Hepatocyte (in vitro differentiated cells): ENCODE data around the gene COG1. TPM values are rescaled to one million over a fixed set of nuclear protein-coding genes. Genes with fewer than 3 reads are reported as not detected.

Experiments
- DNase-seq: peaks from one replicate; pipeline ENCODE4 v3.0.0-alpha.2; 2016; ENCODE audit warnings: low spot score
- H2AFZ ChIP-seq: fragments of 200-600 bp; sonication (generic); 2 replicates; pipeline ENCODE4 v1.6.0; 2016; ENCODE audit warnings: antibody characterized with exemption, mild to moderate bottlenecking
- H3K27ac ChIP-seq: fragments of 200-600 bp; sonication (generic); 2 replicates; pipeline ENCODE4 v1.5.1; 2016; ENCODE audit warnings: mild to moderate bottlenecking
- H3K27me3 ChIP-seq: fragments of 200-600 bp; sonication (generic); 2 replicates; pipeline ENCODE4 v1.6.1; 2016
- H3K36me3 ChIP-seq: fragments of 200-600 bp; sonication (generic); replicated peaks from 2 replicates; pipeline ENCODE4 v1.5.1; 2016; ENCODE audit warnings: low read depth; ENCODE audit not compliant: insufficient read depth
- H3K4me1 ChIP-seq: fragments of 200-600 bp; sonication (generic); 2 replicates; pipeline ENCODE4 v1.5.1; 2016; ENCODE audit warnings: mild to moderate bottlenecking, moderate library complexity; ENCODE audit not compliant: insufficient read depth
- H3K4me2 ChIP-seq: fragments of 200-600 bp; sonication (generic); 2 replicates; pipeline ENCODE4 v1.6.0; 2016
- H3K4me3 ChIP-seq: fragments of 200-600 bp; sonication (generic); 2 replicates; pipeline ENCODE4 v1.5.1; 2016; ENCODE audit warnings: mild to moderate bottlenecking
- H3K79me2 ChIP-seq: fragments of 200-600 bp; sonication (generic); 2 replicates; pipeline ENCODE4 v1.6.0; 2017; ENCODE audit warnings: mild to moderate bottlenecking
- H3K9me2 ChIP-seq: fragments of 200-600 bp; sonication (generic); replicated peaks from 2 replicates; pipeline ENCODE4 v1.6.0; 2017; ENCODE audit warnings: mild to moderate bottlenecking; ENCODE audit not compliant: insufficient read depth
- H3K9me3 ChIP-seq: fragments of 200-600 bp; sonication (generic); 2 replicates; pipeline ENCODE4 v1.5.1; 2016; ENCODE audit warnings: low read depth, mild to moderate bottlenecking
- H4K20me1 ChIP-seq: fragments of 200-600 bp; sonication (generic); 2 replicates; pipeline ENCODE4 v1.6.0; 2016; ENCODE audit warnings: mild to moderate bottlenecking; ENCODE audit not compliant: insufficient read depth, poor library complexity, severe bottlenecking
- EZH2 ChIP-seq: fragments of 200-600 bp; sonication (generic); IDR thresholded peaks from 2 replicates; pipeline ENCODE4 v1.6.1; 2016; ENCODE audit warnings: antibody characterized with exemption, mild to moderate bottlenecking, borderline replicate concordance
- EZH2phosphoT487 ChIP-seq: fragments of 200-600 bp; sonication (generic); IDR thresholded peaks from one replicate; pipeline ENCODE4 v1.6.1; 2018; ENCODE audit warnings: antibody characterized with exemption, mild to moderate bottlenecking, low read depth, moderate library complexity; ENCODE audit not compliant: unreplicated experiment, severe bottlenecking
- WGBS: methylation state at CpG from one replicate; pipeline ENCODE4 v1.1.6; 2016; ENCODE audit warnings: low lambda C conversion rate; ENCODE audit errors: missing lambda C conversion rate; 5-methylcytosine and 5-hydroxymethylcytosine counted together
- polyA plus RNA-seq: library from polyadenylated mRNA; unstranded; fragments of >200 nt; fragmentation: Nextera tagmentation; extraction: Ambion mirVana; gene quantifications from 2 replicates; pipeline ENCODE4 v1.2.1, GENCODE V29; 2016
- total RNA-seq: library from RNA; depleted of rRNA; stranded (reverse); fragments of >200 nt; gene quantifications from 2 replicates; pipeline ENCODE4 v1.2.3, GENCODE V29; 2014
- TF ChIP-seq, protein P1 (sequence below): fragments of 200-600 bp; sonication (generic); IDR thresholded peaks from 2 replicates; pipeline ENCODE4 v1.5.1; 2016; ENCODE audit warnings: antibody characterized with exemption, mild to moderate bottlenecking; ENCODE audit not compliant: poor library complexity

COG1 gene
- total and polyA plus RNA-seq, 2 experiments from 2014 or later: 19.6 to 26.8 TPM

DNA sequence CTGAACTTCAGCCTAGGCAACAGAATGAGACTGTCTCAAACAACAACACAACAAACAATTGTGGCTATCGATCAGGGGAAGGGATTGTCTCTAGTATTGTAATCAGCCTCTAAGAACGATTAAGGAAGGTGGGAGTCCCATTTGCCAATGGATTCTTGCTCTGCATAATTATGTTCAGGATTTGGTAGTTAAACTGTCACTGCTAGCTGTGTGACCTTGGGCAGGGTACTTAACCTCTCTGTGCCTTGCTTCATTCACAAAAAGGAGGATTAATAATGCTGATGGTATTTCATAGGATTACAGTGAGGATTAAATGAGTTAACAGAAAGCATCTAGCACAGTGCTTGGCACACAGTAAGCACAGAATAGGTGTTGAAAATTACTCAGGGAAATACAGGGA is 34.7 kb upstream of the COG1 start:
- H3K9me2 ChIP-seq: no peaks in the 10 kb centered on the region
- no peaks in the 10 kb centered on the region for H3K79me2 ChIP-seq
- H2AFZ ChIP-seq: no peak overlapping the region
- TF ChIP-seq, protein P1, sequence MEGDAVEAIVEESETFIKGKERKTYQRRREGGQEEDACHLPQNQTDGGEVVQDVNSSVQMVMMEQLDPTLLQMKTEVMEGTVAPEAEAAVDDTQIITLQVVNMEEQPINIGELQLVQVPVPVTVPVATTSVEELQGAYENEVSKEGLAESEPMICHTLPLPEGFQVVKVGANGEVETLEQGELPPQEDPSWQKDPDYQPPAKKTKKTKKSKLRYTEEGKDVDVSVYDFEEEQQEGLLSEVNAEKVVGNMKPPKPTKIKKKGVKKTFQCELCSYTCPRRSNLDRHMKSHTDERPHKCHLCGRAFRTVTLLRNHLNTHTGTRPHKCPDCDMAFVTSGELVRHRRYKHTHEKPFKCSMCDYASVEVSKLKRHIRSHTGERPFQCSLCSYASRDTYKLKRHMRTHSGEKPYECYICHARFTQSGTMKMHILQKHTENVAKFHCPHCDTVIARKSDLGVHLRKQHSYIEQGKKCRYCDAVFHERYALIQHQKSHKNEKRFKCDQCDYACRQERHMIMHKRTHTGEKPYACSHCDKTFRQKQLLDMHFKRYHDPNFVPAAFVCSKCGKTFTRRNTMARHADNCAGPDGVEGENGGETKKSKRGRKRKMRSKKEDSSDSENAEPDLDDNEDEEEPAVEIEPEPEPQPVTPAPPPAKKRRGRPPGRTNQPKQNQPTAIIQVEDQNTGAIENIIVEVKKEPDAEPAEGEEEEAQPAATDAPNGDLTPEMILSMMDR: no peak
- TF ChIP-seq EZH2 (no peak), EZH2phosphoT487 (no peak)
- no peak for DNase-seq
- no peaks in the 10 kb centered on the region for H4K20me1 ChIP-seq
- H3K4me3 ChIP-seq: no peak overlapping the region
- H3K4me1 ChIP-seq: peaks cover 7% of the 10 kb centered on the region
- no peak overlapping the region for H3K27ac ChIP-seq
- no peaks in the 10 kb centered on the region for H3K9me3 ChIP-seq
- H3K27me3 ChIP-seq: peaks cover 21% of the 10 kb centered on the region
- H3K36me3 ChIP-seq: no peaks in the 10 kb centered on the region
- H3K4me2 ChIP-seq: no peak overlapping the region
- 80% methylated on average over 2 of the region's 2 CpGs for WGBS

- Histone ChIP-seq H3K79me2 (no peaks in the 10 kb centered on the region), H3K27me3 (peaks cover 51% of the 10 kb centered on the region), H2AFZ (no peak overlapping the region), H4K20me1 (no peaks in the 10 kb centered on the region), H3K4me2 (no peak overlapping the region), H3K9me2 (no peaks in the 10 kb centered on the region), H3K9me3 (no peaks in the 10 kb centered on the region), H3K27ac (no peak overlapping the region), H3K4me1 (peaks cover 23% of the 10 kb centered on the region), H3K4me3 (no peak overlapping the region), H3K36me3 (no peaks in the 10 kb centered on the region)
- TF ChIP-seq EZH2phosphoT487 (no peak), EZH2 (no peak)
- TF ChIP-seq, protein P1: no peak
- WGBS: 14% methylated on average over 3 of the region's 3 CpGs
- no peak for DNase-seq
These were observed 31.8 kb upstream of the COG1 start for GRCh38 chr17:73160980-73161630.

DNA sequence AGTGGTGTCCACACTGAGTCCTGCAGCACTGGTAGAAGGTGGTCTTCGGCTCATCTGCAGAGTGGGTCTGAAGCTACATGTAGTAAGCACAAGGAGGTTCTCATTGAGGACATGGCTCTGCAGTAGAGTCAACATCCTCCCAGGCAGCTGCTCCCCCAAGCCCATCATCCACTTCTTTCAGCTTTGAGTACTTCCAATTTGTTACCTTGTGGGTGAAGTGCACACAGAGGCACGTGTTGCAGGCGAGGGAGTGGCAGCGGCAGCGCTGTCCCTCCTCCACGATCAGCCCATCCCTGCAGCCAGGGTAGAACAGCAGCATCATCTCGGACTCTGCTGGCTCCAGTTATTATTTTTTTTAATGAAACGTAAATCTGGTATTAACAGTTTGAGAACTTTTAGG is 29.8 kb upstream of the COG1 start:
- DNase-seq: no peak
- Histone ChIP-seq H3K9me2 (no peaks in the 10 kb centered on the region), H3K4me3 (no peak overlapping the region), H3K9me3 (no peaks in the 10 kb centered on the region), H3K79me2 (no peaks in the 10 kb centered on the region), H3K27ac (no peak overlapping the region), H4K20me1 (no peaks in the 10 kb centered on the region), H3K36me3 (no peaks in the 10 kb centered on the region), H3K4me1 (peaks cover 22% of the 10 kb centered on the region), H3K4me2 (no peak overlapping the region), H3K27me3 (peaks cover 71% of the 10 kb centered on the region), H2AFZ (no peak overlapping the region)
- 68% methylated on average over 8 of the region's 8 CpGs for WGBS
- TF ChIP-seq, protein P1: no peak
- TF ChIP-seq EZH2phosphoT487 (no peak), EZH2 (no peak)
